Activated naive CD8-positive, alpha-beta T cell (primary cell): ENCODE results near the gene FAM53B.
"Not testable (repeated sequence)": the region's sequence is repeated elsewhere in the genome, so short reads cannot be mapped to it uniquely, and the experiment has no call there.

Source experiments
- H3K27ac Mint-ChIP-seq: one replicate; pipeline ENCODE4 v1.8.0; 2021; ENCODE audit warnings: mixed read lengths
- H3K27me3 Mint-ChIP-seq: one replicate; pipeline ENCODE4 v1.8.0; 2021; ENCODE audit warnings: mixed read lengths
- H3K36me3 Mint-ChIP-seq: one replicate; pipeline ENCODE4 v1.8.0; 2021; ENCODE audit warnings: mixed read lengths
- H3K4me1 Mint-ChIP-seq: one replicate; pipeline ENCODE4 v1.8.0; 2021; ENCODE audit warnings: low read depth, mixed read lengths
- H3K4me3 Mint-ChIP-seq: one replicate; pipeline ENCODE4 v1.8.0; 2021; ENCODE audit warnings: mild to moderate bottlenecking, mixed read lengths
- H3K9me3 Mint-ChIP-seq: one replicate; pipeline ENCODE4 v1.8.0; 2021; ENCODE audit warnings: low read depth, mixed read lengths

FAM53B gene

DNA sequence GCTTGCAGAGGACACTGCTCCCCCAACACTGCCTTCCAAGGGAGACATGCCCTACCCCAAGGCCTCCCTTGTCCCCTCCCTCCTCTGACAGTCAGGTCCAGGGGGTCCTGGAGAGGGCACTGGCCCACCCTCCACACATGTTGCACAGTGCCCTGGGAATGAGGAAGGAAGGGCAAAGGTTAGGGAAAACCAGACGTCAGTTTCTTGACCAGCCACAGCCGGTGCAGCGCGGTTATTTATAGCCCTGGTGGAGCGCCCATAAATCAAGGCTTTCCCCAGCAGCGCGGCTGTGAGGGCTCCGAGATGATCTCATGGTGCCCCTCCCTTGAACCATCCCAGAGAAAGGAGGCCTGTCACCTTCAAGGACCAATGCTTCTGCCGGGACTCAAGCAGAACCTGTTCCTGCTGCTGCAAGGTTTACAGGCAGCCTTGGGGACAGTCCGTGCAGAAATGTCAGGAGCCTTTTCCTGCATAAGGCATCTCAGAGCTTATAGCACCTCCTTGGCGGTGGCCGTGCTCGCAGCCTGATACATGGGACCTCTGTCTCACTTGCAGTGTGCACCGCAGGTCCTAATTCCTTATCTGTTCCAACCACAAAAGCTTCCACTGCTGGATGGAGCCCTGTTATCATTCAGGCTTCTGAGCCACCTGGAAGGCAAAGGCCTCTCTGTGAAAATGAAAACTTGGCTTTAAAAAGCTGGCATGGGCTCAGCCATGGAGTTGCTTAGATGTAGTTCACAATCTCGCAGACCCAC, 155.3 kb downstream of the FAM53B start:
- no peaks in the 10 kb centered on the region for H3K4me1 Mint-ChIP-seq
- H3K27me3 Mint-ChIP-seq: no peaks in the 10 kb centered on the region
- H3K27ac Mint-ChIP-seq: no peak overlapping the region
- no peaks in the 10 kb centered on the region for H3K9me3 Mint-ChIP-seq
- peaks cover 7% of the 10 kb centered on the region for H3K36me3 Mint-ChIP-seq
- H3K4me3 Mint-ChIP-seq: no peak overlapping the region

DNA sequence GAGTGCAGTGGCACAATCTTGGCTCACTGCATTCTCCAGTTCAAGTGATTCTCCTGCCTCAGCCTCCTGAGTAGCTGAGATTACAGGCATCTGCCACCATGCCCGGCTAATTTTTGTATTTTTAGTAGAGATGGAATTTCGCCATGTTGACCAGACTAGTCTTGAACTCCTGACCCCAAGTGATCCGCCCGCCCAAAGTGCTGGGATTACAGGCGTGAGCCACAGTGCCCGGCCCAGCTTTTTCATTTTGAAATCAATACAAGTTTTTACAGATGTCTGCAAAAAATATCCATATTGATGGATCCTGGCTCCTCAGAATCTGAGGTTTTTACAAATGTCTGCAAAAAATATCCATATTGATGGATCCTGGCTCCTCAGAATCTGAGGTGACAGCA, 155.8 kb downstream of the FAM53B start:
- H3K27me3 Mint-ChIP-seq, H3K9me3 Mint-ChIP-seq, H3K27ac Mint-ChIP-seq, H3K36me3 Mint-ChIP-seq, H3K4me1 Mint-ChIP-seq, H3K4me3 Mint-ChIP-seq: not testable (repeated sequence)

DNA sequence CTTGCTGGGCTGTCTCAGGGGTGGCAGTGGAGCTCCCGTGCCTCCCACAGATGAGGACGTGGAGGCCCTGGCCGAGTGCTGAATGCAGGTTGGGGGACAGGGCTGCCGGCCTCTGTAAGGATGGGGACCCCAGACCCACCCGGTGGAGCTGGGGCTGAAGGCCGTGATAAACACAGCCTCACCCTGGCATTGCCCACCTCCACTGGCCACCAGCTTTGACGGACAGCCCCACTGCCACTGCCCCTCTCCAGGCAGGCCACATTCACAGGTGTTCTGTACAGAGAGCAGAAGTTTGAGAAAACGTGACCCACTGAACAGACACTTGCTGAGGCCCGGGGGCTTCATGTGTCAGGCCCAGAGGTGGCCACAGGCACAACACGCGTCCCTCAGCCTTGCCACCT, 156.4 kb downstream of the FAM53B start:
- peaks cover 9% of the 10 kb centered on the region for H3K36me3 Mint-ChIP-seq
- H3K9me3 Mint-ChIP-seq: no peaks in the 10 kb centered on the region
- no peak overlapping the region for H3K27ac Mint-ChIP-seq
- no peak overlapping the region for H3K4me3 Mint-ChIP-seq
- H3K4me1 Mint-ChIP-seq: no peaks in the 10 kb centered on the region
- H3K27me3 Mint-ChIP-seq: no peaks in the 10 kb centered on the region

DNA sequence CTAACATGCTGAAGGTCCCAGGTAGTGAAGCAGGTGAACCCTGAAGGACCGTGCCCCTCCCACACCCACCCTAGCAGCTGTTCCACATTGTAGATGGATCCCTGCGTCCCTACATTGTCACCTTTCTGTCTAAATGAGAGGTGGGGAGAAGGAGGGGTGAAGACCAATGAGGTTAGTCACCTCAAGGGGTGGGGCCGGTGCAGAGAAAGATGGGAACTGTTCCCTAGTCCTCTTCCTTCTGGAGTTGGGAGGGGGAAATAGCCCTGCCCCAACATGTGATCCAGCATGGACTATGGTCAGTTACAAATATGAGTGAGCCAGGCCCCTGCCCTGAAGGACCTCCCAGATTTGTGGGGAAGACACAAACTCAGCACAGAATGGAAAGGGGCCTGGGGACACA, 158.0 kb downstream of the FAM53B start:
- H3K27ac Mint-ChIP-seq: no peak overlapping the region
- H3K4me1 Mint-ChIP-seq: no peaks in the 10 kb centered on the region
- no peaks in the 10 kb centered on the region for H3K9me3 Mint-ChIP-seq
- H3K36me3 Mint-ChIP-seq: peaks cover 10% of the 10 kb centered on the region
- H3K4me3 Mint-ChIP-seq: no peak overlapping the region
- H3K27me3 Mint-ChIP-seq: no peaks in the 10 kb centered on the region

DNA sequence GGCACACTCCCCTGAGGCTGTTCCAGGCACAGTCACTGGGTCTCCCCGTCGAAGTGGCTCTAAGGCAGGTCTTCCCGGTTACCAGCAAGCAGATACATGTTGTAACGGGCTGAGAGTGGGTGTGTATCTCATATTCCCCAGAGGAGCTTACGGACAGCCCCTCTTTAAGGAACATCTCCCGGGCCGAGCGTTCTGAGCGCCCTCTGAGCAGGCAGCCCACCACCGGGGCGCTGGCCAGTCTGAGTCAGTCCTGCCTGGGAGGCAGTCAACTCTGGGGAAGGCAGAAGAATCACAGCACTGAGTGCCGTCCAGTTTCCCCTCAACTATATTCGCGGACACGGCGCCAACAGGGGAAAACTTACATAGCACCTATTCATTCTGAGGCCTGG, 165.2 kb downstream of the FAM53B start:
- peaks cover 9% of the 10 kb centered on the region for H3K9me3 Mint-ChIP-seq

DNA sequence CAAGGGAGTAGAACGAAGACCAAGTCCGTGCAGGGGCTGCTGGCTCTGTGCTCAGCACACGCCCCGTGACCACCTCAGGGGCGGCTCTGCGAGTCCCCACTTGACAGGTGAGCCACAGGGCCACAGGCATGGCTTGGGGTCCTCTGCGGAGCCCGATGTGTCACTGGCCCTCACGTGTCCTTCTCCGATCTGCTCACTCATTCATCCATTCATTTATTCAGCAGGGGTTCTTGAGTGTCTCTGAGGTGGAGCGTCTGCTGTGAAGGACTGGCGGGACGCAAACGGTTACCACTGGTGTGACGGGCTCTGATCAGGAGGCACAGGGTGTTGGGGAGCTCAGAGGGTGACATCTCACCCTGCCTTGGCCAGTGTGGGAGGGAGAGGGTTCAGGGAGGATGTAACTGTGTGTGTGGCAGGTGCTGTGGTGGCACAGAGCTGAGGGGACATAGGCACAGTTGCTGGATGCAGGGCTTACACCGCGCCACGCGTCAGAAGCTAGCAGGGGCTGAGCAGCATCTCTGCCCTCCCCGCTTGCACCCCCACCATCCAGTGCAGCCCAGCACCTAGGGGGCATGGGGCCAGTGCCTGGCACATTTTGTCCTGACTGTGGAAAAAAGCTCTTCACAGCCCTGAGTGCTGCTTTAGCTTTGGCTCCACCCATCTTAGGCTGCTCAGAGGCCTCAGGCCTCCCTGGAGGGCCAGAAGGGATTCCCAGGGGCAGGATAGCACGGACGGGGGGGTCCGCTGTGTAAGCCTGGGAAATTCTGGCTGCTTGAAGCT, 165.8 kb downstream of the FAM53B start:
- H3K4me1 Mint-ChIP-seq: no peaks in the 10 kb centered on the region
- peaks cover 17% of the 10 kb centered on the region for H3K36me3 Mint-ChIP-seq
- no peaks in the 10 kb centered on the region for H3K27me3 Mint-ChIP-seq
- H3K9me3 Mint-ChIP-seq: peaks cover 9% of the 10 kb centered on the region
- H3K27ac Mint-ChIP-seq: no peak overlapping the region
- no peak overlapping the region for H3K4me3 Mint-ChIP-seq

More for the DNA sequence above, 165.2 kb downstream of the FAM53B start:
- peaks cover 20% of the 10 kb centered on the region for H3K36me3 Mint-ChIP-seq
- no peaks in the 10 kb centered on the region for H3K4me1 Mint-ChIP-seq
- H3K4me3 Mint-ChIP-seq: no peak overlapping the region
- H3K27me3 Mint-ChIP-seq: no peaks in the 10 kb centered on the region
- H3K27ac Mint-ChIP-seq: no peak overlapping the region

DNA sequence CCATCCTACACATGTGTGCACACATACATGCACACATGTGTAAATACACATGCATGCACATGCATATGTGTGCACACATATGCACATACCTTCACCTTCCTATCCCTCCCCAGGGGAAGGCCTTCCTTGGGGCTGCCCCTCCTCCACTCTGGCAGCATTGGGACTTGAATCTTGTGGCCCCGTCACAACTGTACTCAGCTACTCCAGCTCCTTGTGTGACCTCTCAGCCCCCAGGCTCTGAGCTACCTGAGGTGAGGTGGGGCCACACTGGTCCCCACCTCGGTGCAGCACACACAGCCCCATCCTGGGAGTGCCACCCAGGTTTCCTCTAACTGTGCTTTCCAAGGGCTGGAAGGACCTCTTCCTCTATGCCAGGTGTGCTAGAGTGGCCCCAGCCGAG, 166.5 kb downstream of the FAM53B start:
- Mint-ChIP-seq H3K4me3 (no peak overlapping the region), H3K27me3 (no peaks in the 10 kb centered on the region), H3K27ac (no peak overlapping the region), H3K9me3 (peaks cover 9% of the 10 kb centered on the region), H3K4me1 (no peaks in the 10 kb centered on the region), H3K36me3 (peaks cover 17% of the 10 kb centered on the region)

DNA sequence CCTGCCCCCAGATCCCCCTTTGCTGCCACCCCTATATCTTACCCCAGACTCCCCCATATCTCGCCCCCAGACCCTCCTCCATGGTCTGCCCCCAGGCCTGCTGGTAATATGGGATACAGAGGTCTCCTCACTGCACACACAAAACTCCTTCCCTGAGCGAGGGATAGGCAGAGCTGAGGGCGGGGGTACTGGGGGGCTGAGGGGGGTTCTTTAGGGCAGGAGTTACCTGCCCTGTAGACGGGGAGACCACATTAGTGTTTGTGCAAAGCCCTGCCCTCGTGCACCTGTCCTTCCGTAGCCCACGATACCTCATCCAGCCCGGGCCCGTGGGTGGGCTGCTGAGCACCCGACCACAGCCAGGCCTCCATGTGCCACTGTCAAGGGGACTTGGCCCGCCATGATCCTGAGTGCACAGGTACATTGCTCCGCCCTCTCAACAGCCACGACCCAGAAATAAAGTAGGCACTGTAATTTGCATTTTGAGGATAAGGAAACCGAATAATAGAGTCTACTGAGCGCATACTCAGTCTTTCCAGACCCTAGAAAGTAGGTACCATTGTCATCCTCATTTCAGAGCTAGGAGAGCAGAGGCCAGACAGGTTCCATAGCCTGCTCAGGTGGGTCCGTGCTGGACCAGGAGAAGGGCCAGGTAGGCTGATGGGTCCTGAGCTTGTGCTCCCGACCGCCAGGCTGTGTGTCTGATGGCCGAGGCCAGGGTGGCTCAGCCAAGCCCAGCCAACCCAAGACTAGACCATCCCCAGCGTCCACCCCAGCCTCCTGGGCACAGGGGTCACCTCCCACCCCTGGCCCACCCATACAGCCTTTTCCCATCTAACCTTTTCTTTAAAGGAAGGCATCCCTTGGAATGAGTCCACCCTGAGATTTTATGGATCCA, 167.4 kb downstream of the FAM53B start:
- Mint-ChIP-seq H3K9me3 (peaks cover 9% of the 10 kb centered on the region), H3K27me3 (no peaks in the 10 kb centered on the region), H3K4me1 (no peaks in the 10 kb centered on the region), H3K4me3 (no peak overlapping the region), H3K27ac (no peak overlapping the region), H3K36me3 (peaks cover 15% of the 10 kb centered on the region)

DNA sequence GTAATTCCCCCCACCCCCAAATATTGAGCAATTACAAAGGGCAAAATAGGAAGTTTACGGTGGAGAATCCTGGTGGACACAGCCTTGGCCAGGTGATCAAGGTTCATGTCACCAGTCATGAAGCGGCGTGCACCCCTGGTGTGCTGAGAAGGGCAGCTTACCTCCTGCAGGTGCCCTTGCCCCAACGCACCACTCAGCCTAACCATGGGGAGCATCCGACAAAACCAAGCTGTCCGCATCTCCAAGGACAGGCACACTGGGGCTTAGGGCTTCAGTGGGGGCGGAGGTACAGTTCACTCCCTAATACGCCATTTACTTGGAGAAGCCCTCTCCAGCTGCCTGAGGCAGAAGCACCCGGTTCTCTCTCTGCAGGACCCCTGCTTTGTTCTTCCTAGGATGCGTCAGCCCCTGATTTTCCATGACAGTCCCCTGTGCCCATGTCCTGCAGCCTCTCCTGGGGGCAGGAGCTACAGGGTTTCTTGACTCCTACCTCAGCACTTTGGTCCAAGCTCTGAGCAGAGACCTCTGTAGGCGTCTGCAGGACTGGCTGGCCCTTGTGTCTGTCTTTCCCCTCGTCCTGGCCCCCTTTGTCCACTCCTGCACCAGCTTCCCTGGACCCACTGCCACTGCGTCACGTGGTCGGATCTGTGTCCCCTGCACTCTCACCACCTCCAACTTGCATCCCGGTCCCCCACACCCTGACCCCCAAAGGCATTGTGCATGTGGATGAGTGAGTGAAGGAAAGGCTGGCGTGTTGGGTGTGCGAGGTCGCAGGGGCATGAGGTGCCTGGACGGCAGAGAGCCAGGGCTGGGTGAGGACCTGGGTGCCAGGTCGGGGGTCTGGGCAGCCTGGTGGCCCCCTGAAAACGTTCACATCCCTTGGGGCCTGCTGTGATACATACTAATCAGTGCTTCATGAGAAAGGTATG, 168.8 kb downstream of the FAM53B start:
- Mint-ChIP-seq H3K27me3 (no peaks in the 10 kb centered on the region), H3K4me3 (no peak overlapping the region), H3K9me3 (peaks cover 9% of the 10 kb centered on the region), H3K27ac (no peak overlapping the region), H3K36me3 (peaks cover 11% of the 10 kb centered on the region), H3K4me1 (no peaks in the 10 kb centered on the region)

DNA sequence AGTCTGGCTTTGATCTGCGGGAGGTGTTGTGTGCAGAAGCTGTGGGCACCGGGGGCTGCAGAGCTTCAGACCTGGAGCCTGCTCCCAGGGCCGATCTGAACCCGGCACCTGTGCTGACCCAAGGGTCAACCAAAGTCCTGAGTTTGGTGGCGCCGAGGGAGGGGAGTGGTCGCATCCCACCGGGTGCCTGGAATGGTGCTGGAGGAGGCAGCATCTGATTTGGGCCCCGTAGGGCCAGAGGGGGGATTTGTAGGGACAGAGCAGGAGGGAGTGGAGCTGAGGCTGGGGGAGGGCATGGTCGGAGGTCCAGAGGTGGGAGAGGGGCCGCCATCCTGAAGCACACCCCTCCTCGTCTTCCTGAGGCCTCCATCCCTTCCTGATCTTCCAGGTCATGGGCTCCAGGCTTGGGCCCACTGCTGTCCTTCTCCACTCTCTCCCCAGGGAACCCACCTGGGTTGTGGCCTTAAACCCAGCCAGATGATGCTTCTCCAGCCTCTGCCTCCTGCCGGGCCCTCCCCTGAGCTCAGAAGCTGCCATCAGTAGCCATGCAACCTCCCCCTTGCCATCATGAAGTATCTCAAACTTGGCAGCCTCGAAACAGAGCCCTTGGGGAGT, 169.6 kb downstream of the FAM53B start:
- Mint-ChIP-seq H3K27ac (no peak overlapping the region), H3K4me1 (no peaks in the 10 kb centered on the region), H3K36me3 (peaks cover 6% of the 10 kb centered on the region), H3K27me3 (no peaks in the 10 kb centered on the region), H3K4me3 (no peak overlapping the region), H3K9me3 (peaks cover 1% of the 10 kb centered on the region)

DNA sequence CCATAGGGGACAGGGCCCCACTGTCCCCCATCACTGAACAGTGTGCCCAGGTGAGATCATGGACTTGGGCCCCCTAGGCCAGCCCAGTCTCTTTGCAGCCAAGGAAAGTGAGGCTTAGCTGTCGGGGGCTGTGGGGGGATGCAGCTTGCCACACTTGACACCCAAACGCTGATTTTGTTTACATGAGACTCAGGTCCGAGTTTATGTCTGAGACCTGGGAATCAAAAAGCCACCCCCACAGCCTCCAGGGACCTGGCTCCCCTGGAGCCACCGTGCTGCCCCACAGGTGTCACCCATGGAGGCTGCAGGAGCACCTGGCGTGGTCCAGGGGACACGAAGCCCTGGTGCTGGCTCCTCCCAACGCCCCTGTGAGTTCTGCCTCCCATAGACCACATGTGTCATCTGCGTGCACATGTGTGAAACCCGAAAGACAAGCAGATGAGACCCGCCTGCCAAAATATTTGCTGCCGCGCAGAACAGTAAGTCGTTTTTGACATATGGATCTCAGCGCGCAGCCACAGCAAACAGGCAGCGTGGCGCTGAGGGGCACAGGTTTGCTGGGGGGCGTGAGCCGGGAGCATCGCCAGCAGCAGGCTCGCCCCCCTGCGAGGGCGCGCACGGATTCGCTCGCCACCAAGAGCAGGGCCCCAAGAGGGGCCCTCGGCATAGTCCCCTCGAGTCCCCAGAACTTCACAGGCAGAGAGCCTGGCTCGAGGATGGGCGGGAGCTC, 170.3 kb downstream of the FAM53B start:
- Mint-ChIP-seq H3K36me3 (peaks cover 6% of the 10 kb centered on the region), H3K4me1 (no peaks in the 10 kb centered on the region), H3K27me3 (no peaks in the 10 kb centered on the region), H3K9me3 (no peaks in the 10 kb centered on the region), H3K4me3 (no peak overlapping the region), H3K27ac (no peak overlapping the region)

DNA sequence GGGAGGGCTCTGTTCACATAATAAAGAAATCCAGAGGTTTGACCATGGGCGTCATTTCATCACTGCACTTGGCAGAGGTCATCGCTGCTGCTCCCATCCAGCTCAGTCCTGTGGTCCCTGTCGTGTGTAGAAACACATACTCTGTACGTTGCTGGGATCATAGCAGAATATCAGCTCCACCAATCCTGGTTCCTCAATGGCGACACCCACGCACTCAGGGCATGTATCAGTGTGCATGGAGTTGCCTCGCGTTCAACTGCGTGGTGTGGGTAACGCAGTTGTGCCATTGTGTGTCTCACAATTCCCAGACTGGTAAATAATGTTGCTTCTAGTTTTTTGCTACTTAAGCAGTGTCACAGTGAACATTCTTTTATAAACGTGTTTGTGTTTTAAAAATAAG, 171.4 kb downstream of the FAM53B start:
- no peak overlapping the region for H3K4me3 Mint-ChIP-seq
- H3K27ac Mint-ChIP-seq: no peak overlapping the region
- no peaks in the 10 kb centered on the region for H3K4me1 Mint-ChIP-seq
- peaks cover 3% of the 10 kb centered on the region for H3K36me3 Mint-ChIP-seq
- H3K27me3 Mint-ChIP-seq: no peaks in the 10 kb centered on the region
- no peaks in the 10 kb centered on the region for H3K9me3 Mint-ChIP-seq

DNA sequence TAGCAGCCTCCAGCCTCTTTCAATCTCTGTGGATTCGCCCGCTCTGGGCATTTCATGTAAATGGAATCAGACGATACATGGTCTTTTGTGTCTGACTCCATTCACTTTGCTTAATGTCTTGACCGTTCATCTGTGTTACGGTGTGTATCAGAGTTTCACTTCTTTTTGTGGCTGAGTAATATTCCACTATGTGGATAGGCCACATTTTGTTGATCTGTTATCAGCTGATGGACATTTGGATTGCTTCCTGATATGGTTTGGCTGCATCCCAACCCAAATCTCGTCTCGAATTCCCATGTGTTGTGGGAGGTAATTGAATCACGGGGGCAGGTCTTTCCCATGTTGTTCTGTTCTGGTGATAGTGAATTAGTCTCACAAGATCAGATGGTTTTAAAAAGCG, 173.5 kb downstream of the FAM53B start:
- Mint-ChIP-seq H3K4me1 (no peaks in the 10 kb centered on the region), H3K36me3 (no peaks in the 10 kb centered on the region), H3K4me3 (no peak overlapping the region), H3K27me3 (no peaks in the 10 kb centered on the region), H3K9me3 (no peaks in the 10 kb centered on the region), H3K27ac (no peak overlapping the region)
